KMS-11 (cell line): ENCODE results near the gene RPS10.
A peak's percentile ranks its signal among the peaks of the same experiment; 100 is the strongest.

Source experiments
- H2AFZ ChIP-seq: fragments of 200-600 bp; sonication (generic); 2 replicates; pipeline ENCODE4 v1.6.1; 2016; ENCODE audit warnings: antibody characterized with exemption, mixed run types, low read depth
- H3K27ac ChIP-seq: fragments of 200-600 bp; sonication (generic); 2 replicates; pipeline ENCODE4 v1.6.1; 2016; ENCODE audit warnings: mild to moderate bottlenecking, mixed run types
- H3K27me3 ChIP-seq: fragments of 200-600 bp; sonication (generic); 2 replicates; pipeline ENCODE4 v1.6.1; 2017; ENCODE audit warnings: mild to moderate bottlenecking, low read depth, mixed run types, moderate library complexity; ENCODE audit not compliant: insufficient read depth
- H3K36me3 ChIP-seq: fragments of 200-600 bp; sonication (generic); 2 replicates; pipeline ENCODE4 v1.6.1; 2017; ENCODE audit warnings: mild to moderate bottlenecking, mixed run types; ENCODE audit not compliant: insufficient read depth
- H3K4me1 ChIP-seq: fragments of 200-600 bp; sonication (generic); 2 replicates; pipeline ENCODE4 v1.6.1; 2016; ENCODE audit warnings: mild to moderate bottlenecking, low read depth, mixed run types; ENCODE audit not compliant: poor library complexity, severe bottlenecking
- H3K4me2 ChIP-seq: fragments of 200-600 bp; sonication (generic); 2 replicates; pipeline ENCODE4 v1.7.0; 2016; ENCODE audit warnings: mild to moderate bottlenecking, mixed run types
- H3K4me3 ChIP-seq: fragments of 200-600 bp; sonication (generic); IDR thresholded peaks from 2 replicates; pipeline ENCODE4 v1.6.1; 2017; ENCODE audit warnings: low read depth, low read length, mixed read lengths; ENCODE audit not compliant: insufficient read depth
- H3K79me2 ChIP-seq: fragments of 200-600 bp; sonication (generic); 2 replicates; pipeline ENCODE4 v1.6.1; 2016; ENCODE audit warnings: low read depth, mixed run types; ENCODE audit not compliant: insufficient read depth
- H3K9ac ChIP-seq: fragments of 200-600 bp; sonication (generic); 2 replicates; pipeline ENCODE4 v1.6.1; 2016; ENCODE audit warnings: mild to moderate bottlenecking, mixed run types
- H4K20me1 ChIP-seq: fragments of 200-600 bp; sonication (generic); 2 replicates; pipeline ENCODE4 v1.6.1; 2016; ENCODE audit warnings: mild to moderate bottlenecking, mixed run types; ENCODE audit not compliant: insufficient read depth
- TF ChIP-seq, protein P1 (sequence below): fragments of 200-600 bp; sonication (generic); conservative IDR thresholded peaks from 2 replicates; pipeline ENCODE4 v1.6.1; 2017; ENCODE audit warnings: low read depth, mild to moderate bottlenecking, antibody characterized with exemption, low read length, moderate library complexity, mixed read lengths

RPS10 gene

DNA sequence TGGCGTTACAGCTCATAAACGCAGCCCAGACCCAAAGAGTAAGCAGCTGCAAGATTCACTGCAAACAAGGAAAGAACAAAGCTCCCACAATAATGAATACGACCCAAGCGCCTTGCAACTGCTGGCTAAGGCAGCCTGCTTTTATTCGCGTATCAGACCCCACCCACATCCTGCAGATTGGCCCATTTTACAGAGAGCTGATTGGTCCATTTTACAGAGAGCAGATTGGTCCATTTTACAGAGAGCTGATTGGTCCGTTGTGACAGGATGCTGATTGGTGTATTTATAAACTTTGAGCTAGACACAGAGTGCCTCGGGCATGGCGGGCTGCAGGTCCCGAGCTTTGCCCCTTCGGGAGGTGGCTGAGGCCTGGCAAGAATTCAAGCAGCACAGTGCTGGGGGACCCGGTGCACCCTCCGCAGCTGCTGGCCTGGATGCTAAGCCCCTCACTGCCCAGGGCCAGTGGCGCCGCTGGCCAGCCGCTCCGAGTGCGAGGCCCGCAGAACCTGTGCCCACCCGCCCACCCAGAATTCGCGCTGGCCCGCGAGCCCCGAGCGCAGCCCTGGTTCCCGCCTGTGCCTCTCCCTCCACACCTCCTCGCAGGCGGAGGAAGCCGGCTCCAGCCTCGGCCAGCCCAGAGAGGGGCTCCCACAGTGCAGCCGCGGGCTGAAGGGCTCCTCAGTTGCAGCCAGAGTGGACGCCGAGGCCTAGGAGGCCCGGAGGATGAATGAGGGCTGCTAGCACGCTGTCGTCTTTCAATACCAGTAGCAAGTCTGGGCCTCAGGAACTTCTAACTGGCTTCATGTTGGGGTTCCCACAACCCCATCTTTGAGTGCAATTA, 11.2 kb upstream of the RPS10 start:
- H3K9ac ChIP-seq: no peak overlapping the region
- H3K79me2 ChIP-seq: no peaks in the 10 kb centered on the region
- H2AFZ ChIP-seq: no peak overlapping the region
- TF ChIP-seq, protein P1, sequence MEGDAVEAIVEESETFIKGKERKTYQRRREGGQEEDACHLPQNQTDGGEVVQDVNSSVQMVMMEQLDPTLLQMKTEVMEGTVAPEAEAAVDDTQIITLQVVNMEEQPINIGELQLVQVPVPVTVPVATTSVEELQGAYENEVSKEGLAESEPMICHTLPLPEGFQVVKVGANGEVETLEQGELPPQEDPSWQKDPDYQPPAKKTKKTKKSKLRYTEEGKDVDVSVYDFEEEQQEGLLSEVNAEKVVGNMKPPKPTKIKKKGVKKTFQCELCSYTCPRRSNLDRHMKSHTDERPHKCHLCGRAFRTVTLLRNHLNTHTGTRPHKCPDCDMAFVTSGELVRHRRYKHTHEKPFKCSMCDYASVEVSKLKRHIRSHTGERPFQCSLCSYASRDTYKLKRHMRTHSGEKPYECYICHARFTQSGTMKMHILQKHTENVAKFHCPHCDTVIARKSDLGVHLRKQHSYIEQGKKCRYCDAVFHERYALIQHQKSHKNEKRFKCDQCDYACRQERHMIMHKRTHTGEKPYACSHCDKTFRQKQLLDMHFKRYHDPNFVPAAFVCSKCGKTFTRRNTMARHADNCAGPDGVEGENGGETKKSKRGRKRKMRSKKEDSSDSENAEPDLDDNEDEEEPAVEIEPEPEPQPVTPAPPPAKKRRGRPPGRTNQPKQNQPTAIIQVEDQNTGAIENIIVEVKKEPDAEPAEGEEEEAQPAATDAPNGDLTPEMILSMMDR: no peak
- no peaks in the 10 kb centered on the region for H3K36me3 ChIP-seq
- no peak overlapping the region for H3K4me2 ChIP-seq
- H3K4me1 ChIP-seq: peaks cover 7% of the 10 kb centered on the region
- H3K4me3 ChIP-seq: no peak overlapping the region
- no peaks in the 10 kb centered on the region for H3K27me3 ChIP-seq
- no peaks in the 10 kb centered on the region for H4K20me1 ChIP-seq
- H3K27ac ChIP-seq: no peak overlapping the region

GRCh38 chr6:34435916-34436315, 10.0 kb upstream of the RPS10 start:
- Histone ChIP-seq H3K27me3 (no peaks in the 10 kb centered on the region), H2AFZ (no peak overlapping the region), H3K4me1 (no peaks in the 10 kb centered on the region), H3K36me3 (no peaks in the 10 kb centered on the region), H3K9ac (no peak overlapping the region), H4K20me1 (no peaks in the 10 kb centered on the region), H3K27ac (no peak overlapping the region), H3K79me2 (no peaks in the 10 kb centered on the region), H3K4me2 (no peak overlapping the region), H3K4me3 (no peak overlapping the region)
- TF ChIP-seq, protein P1: no peak

- Histone ChIP-seq H4K20me1 (no peaks in the 10 kb centered on the region), H3K4me3 (no peak overlapping the region), H3K36me3 (peaks cover 29% of the 10 kb centered on the region; the same call in 1 of the 2 replicates), H2AFZ (peak overlapping the region; percentile 96; the same call in 1 of the 2 replicates), H3K4me2 (peak overlapping the region; percentile 89), H3K27ac (peak overlapping the region; percentile 80), H3K4me1 (peaks cover 38% of the 10 kb centered on the region), H3K9ac (peak overlapping the region; percentile 99), H3K79me2 (peaks cover 55% of the 10 kb centered on the region), H3K27me3 (no peaks in the 10 kb centered on the region)
- TF ChIP-seq, protein P1: no peak
Measured at GRCh38 chr6:34425132-34425497, 754 bp downstream of the RPS10 start.

DNA sequence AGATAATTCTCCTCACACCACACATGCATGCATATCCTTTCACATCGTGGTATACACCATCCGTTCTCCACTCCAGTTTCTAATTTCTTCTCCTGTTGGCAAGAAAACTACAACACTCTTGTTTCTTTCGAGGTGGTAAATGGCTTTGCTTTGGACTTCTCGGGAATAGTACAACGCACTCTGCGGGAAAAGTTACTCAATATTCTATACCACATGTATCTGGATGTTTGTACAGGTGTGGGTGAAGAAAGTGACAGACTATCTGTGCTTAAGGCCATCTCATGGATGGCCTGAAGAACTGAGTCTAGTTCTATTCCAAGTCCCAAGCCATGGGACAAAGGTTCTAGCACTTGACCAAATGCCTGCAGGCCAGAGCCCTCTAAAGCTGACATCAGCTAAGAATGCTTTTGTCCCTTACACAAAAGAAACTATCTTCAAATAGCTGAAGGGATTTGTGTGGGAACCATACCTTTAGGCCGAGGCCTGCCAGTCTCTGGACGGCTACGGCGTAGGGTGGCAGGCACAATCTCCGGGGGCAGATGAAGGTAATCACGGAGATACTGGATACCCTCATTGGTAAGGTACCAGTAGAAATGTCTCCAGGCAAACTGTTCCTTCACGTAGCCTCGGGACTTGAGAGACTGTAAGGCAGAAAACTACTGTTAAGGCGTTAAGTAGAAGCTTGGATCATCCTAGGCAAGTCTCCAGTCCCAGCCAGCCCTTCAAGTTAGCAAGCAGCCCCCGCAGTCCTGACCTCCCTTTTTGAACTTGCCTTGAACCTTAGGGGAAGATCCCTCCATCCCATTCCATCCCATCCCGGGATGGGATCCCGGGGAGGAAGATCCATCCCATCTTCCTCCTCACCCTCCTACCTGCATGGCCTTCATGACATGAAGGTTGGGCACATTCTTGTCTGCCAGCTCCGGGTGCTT, 1.4 kb downstream of the RPS10 start:
- H3K4me3 ChIP-seq: no peak overlapping the region
- H3K27ac ChIP-seq: peak overlapping the region; percentile 80; the same call in 1 of the 2 replicates
- H3K4me2 ChIP-seq: peak overlapping the region; percentile 89
- no peak overlapping the region for H2AFZ ChIP-seq
- H4K20me1 ChIP-seq: no peaks in the 10 kb centered on the region
- no peaks in the 10 kb centered on the region for H3K27me3 ChIP-seq
- H3K79me2 ChIP-seq: peaks cover 57% of the 10 kb centered on the region
- H3K4me1 ChIP-seq: peaks cover 38% of the 10 kb centered on the region
- peaks cover 34% of the 10 kb centered on the region; the same call in 1 of the 2 replicates for H3K36me3 ChIP-seq
- TF ChIP-seq, protein P1: no peak
- H3K9ac ChIP-seq: peak overlapping the region; percentile 99
